ENCODE results near the gene DUSP1.
"Not testable (repeated sequence)": the region's sequence is repeated elsewhere in the genome, so short reads cannot be mapped to it uniquely, and the experiment has no call there.

DNA sequence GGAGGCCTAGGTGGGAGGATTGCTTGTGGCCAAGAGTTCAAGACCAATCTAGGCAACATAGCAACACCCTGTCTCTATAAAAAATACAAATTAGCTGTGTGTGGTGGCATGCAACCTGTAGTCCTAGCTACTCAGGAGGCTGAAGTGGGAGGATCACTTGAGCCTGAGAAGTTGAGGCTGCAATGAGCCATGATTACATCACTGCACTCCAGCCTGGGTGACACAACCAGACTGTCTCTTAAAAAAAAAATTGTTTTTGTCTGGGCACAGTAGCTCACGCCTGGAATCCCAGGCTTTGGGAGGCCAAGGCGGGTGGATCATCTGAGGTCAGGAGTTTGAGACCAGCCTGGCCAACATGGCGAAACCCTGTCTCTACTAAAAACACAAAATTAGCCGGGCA, 40.0 kb upstream of the DUSP1 start:
- not testable (repeated sequence) for TF ChIP-seq MYC (IDR thresholded peaks at IDR 0.05; ENCODE audit: low read depth, low read length); CTCF (IDR thresholded peaks at IDR 0.05; ENCODE audit: low read depth, low read length); MAX (IDR thresholded peaks at IDR 0.05; ENCODE audit: low read depth, low read length); POLR2A (IDR thresholded peaks at IDR 0.05; ENCODE audit: extremely low read depth, insufficient read length)

All from NB4 (cell line).